Calu3 (cell line): Measurements from ENCODE around the gene FAM89A. TPM values are rescaled to one million over a fixed set of nuclear protein-coding genes. Genes with fewer than 3 reads are reported as not detected.

Experiments
- BruUV-seq: library from RNA; stranded (reverse); fragments of 400-500 nt; replicated peaks from 2 replicates; lab custom pipeline; 2021; lab: Mats Ljungman, UMichigan
- CTCF ChIA-PET: fragments of 300-600 bp; sonication (Branson Sonifier 250); formaldehyde crosslinking; loops from one replicate; lab custom pipeline; 2022; ENCODE audit warnings: antibody characterized with exemption; lab: Charles Lee
- DNase-seq: peaks from one replicate; pipeline ENCODE4 v3.0.0; 2022
- H3K27ac Mint-ChIP-seq: one replicate; pipeline ENCODE4 v1.8.0; 2022; ENCODE audit warnings: mixed read lengths; ENCODE audit not compliant: unreplicated experiment
- H3K27me3 Mint-ChIP-seq: one replicate; pipeline ENCODE4 v1.8.0; 2022; ENCODE audit warnings: mixed read lengths; ENCODE audit not compliant: unreplicated experiment
- H3K36me3 Mint-ChIP-seq: one replicate; pipeline ENCODE4 v1.8.0; 2022; ENCODE audit warnings: mild to moderate bottlenecking, moderate library complexity, mixed read lengths; ENCODE audit not compliant: insufficient read depth, unreplicated experiment
- H3K4me1 Mint-ChIP-seq: one replicate; pipeline ENCODE4 v1.8.0; 2022; ENCODE audit warnings: mild to moderate bottlenecking, low read depth, mixed read lengths; ENCODE audit not compliant: unreplicated experiment
- H3K4me3 Mint-ChIP-seq: one replicate; pipeline ENCODE4 v1.8.0; 2022; ENCODE audit warnings: mild to moderate bottlenecking, low read depth, moderate library complexity, mixed read lengths; ENCODE audit not compliant: unreplicated experiment
- H3K9me3 Mint-ChIP-seq: one replicate; pipeline ENCODE4 v1.8.0; 2022; ENCODE audit warnings: low read depth, mixed read lengths; ENCODE audit not compliant: unreplicated experiment
- CTCF ChIP-seq: fragments of 200-600 bp; IDR thresholded peaks from one replicate; pipeline ENCODE4 v1.8.0; 2022; ENCODE audit warnings: antibody characterized with exemption; ENCODE audit not compliant: unreplicated experiment
- intact Hi-C: fragments of 100-400 bp; cut with micrococcal nuclease; formaldehyde crosslinking; loops from one replicate; pipeline ENCODE4 v1.10.0; 2022; ENCODE audit not compliant: unreplicated experiment
- total RNA-seq: library from RNA; stranded (reverse); gene quantifications from 2 replicates; pipeline ENCODE4 v1.2.3, GENCODE V29; 2022

FAM89A gene
- total RNA-seq, 1 experiment from 2014 or later, result 12.3 TPM

- Mint-ChIP-seq H3K27ac (no peak overlapping the region), H3K27me3 (peaks cover 46% of the 10 kb centered on the region), H3K9me3 (peaks cover 2% of the 10 kb centered on the region), H3K36me3 (peaks cover 5% of the 10 kb centered on the region), H3K4me3 (no peak overlapping the region), H3K4me1 (peaks cover 27% of the 10 kb centered on the region)
- intact Hi-C loops, result loop anchor here (5.0 kb wide), 1 partner anchor 167 kb away; no protein-coding TSS in a partner anchor
- peak; percentile 13 for TF ChIP-seq CTCF
- no TSS peak for BruUV-seq
- CTCF ChIA-PET, result interaction anchor here (1.0 to 1.3 kb wide), 2 partner anchors 10 to 21 kb away, joined by 3 to 4 read pairs; no protein-coding TSS in a partner anchor
- DNase-seq, result no peak
Measured at GRCh38 chr1:231045286-231045685, 5.2 kb upstream of the FAM89A start.

GRCh38 chr1:231044588-231044987, 4.5 kb upstream of the FAM89A start:
- peaks cover 27% of the 10 kb centered on the region for H3K4me1 Mint-ChIP-seq
- no peak for DNase-seq
- BruUV-seq, result no TSS peak
- peaks cover 2% of the 10 kb centered on the region for H3K9me3 Mint-ChIP-seq
- no peak overlapping the region for H3K4me3 Mint-ChIP-seq
- CTCF ChIA-PET, result interaction anchor here (1.0 to 1.3 kb wide), 2 partner anchors 10 to 22 kb away, joined by 3 to 4 read pairs; no protein-coding TSS in a partner anchor
- peaks cover 12% of the 10 kb centered on the region for H3K36me3 Mint-ChIP-seq
- H3K27me3 Mint-ChIP-seq, result peaks cover 46% of the 10 kb centered on the region
- TF ChIP-seq CTCF, result no peak
- intact Hi-C loops, result no loop called here
- no peak overlapping the region for H3K27ac Mint-ChIP-seq

GRCh38 chr1:231041719-231042261, 1.7 kb upstream of the FAM89A start:
- Mint-ChIP-seq H3K9me3 (peaks cover 2% of the 10 kb centered on the region), H3K27ac (no peak overlapping the region), H3K27me3 (peaks cover 18% of the 10 kb centered on the region), H3K4me3 (peak overlapping the region; percentile 79), H3K36me3 (peaks cover 20% of the 10 kb centered on the region), H3K4me1 (peaks cover 34% of the 10 kb centered on the region)
- CTCF ChIA-PET, result no interaction called here
- intact Hi-C loops, result no loop called here
- TF ChIP-seq CTCF, result no peak
- DNase-seq, result no peak
- BruUV-seq, result no TSS peak

GRCh38 chr1:231040800-231041718, 1.0 kb upstream of the FAM89A start:
- Mint-ChIP-seq H3K36me3 (peaks cover 20% of the 10 kb centered on the region), H3K4me1 (peaks cover 32% of the 10 kb centered on the region), H3K27me3 (peaks cover 11% of the 10 kb centered on the region), H3K4me3 (peak overlapping the region; percentile 79), H3K27ac (no peak overlapping the region), H3K9me3 (peaks cover 2% of the 10 kb centered on the region)
- DNase-seq, result no peak
- CTCF ChIA-PET, result interaction anchor here (0.6 to 1.4 kb wide), 4 partner anchors 15 to 172 kb away, joined by 3 to 8 read pairs (median 5); no protein-coding TSS in a partner anchor
- TF ChIP-seq CTCF, result no peak
- no TSS peak for BruUV-seq
- intact Hi-C loops, result no loop called here
